ENCODE results near the gene SLC6A18.

GRCh38 chr5:1188464-1188863 is 36.7 kb upstream of the SLC6A18 start:
- no peak for TF ChIP-seq CTCF (conservative IDR thresholded peaks at IDR 0.05)
- no peak for TF ChIP-seq ZFX (IDR thresholded peaks at IDR 0.05)
